WI38 (cell line): ENCODE results near the gene MAD1L1.

Source experiments
- H3K4me3 ChIP-seq: 2 replicates; pipeline ENCODE4 v1.5.1; 2011; ENCODE audit warnings: low read depth, mild to moderate bottlenecking, control low read depth, low read length
- TF ChIP-seq, protein P1 (sequence below): IDR thresholded peaks from 2 replicates; pipeline ENCODE4 v1.5.1; 2012; ENCODE audit warnings: low read depth, mild to moderate bottlenecking, control low read depth, low read length

Gene MAD1L1

DNA sequence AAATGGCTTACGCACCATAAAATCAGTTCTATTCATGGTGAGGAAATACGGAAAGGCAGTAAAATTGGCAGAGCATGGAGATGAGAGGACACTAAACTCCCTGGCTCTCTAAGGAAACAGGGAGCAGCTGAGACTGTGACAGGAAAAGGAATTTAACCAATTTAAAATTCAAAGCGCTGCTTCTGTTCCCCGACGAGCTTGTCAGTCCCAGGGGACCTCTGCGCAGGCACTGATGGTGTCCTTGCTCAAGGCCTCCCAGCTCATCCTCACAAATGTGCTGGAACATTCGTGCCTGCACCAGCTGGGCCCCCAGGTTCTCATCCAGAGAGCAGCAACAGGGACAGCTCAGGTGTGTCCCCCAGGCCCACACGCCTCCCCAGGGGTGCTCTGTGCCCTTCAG, 101.4 kb downstream of the MAD1L1 start:
- no peak overlapping the region for H3K4me3 ChIP-seq
- TF ChIP-seq, protein P1, sequence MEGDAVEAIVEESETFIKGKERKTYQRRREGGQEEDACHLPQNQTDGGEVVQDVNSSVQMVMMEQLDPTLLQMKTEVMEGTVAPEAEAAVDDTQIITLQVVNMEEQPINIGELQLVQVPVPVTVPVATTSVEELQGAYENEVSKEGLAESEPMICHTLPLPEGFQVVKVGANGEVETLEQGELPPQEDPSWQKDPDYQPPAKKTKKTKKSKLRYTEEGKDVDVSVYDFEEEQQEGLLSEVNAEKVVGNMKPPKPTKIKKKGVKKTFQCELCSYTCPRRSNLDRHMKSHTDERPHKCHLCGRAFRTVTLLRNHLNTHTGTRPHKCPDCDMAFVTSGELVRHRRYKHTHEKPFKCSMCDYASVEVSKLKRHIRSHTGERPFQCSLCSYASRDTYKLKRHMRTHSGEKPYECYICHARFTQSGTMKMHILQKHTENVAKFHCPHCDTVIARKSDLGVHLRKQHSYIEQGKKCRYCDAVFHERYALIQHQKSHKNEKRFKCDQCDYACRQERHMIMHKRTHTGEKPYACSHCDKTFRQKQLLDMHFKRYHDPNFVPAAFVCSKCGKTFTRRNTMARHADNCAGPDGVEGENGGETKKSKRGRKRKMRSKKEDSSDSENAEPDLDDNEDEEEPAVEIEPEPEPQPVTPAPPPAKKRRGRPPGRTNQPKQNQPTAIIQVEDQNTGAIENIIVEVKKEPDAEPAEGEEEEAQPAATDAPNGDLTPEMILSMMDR = no peak

DNA sequence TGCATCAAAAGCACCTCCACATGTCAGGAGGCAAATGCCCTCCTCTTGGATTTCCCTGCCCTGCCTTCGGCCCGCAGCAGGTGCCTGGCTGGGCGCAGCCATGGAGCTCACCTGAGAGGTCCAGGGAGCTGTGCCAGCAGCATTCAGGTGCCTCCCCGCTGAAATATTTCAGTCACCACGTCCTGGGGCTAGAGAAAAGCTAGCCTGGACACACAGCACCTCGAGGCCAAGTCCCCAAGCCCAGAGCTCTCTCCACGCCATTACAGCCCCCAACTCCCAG, 102.7 kb downstream of the MAD1L1 start:
- TF ChIP-seq, protein P1 = no peak
- no peak overlapping the region for H3K4me3 ChIP-seq

DNA sequence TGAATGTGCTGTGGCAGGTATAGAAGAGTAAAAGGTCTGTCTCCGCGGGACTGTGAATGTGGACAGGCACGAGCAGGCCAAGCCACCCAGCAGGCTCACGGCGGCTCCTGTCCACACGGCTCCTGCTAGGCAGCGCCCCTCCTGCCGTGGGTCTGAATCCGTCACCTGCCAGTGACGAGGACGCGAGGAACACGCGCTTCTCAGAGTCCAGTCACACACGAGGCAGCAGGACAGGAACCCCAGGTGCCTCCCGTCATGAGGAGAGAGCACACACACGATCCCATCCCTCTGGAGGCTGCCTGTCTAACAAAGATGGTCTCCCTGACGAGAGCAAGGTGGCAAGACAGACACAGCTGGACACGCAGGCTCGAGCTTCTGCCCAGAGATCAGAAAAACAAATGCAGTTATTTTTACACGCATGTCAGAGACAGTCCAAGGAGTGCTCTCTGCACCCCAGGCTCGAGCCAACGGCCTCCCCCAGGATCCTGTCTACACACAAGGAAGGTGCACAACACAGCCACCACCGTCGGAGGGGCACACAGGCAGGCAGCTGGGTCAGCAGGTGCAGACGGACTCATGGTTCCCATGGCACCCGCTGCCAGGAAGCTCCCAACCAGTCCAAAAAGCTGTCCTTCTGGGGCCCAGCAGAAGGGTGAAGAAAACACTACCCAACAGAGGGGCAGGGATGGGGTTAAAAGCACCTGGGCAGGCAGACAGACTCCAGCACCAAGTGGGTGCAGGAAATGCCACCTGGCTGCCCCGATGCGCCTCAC, 103.2 kb downstream of the MAD1L1 start:
- no peak overlapping the region for H3K4me3 ChIP-seq
- TF ChIP-seq, protein P1 = no peak

DNA sequence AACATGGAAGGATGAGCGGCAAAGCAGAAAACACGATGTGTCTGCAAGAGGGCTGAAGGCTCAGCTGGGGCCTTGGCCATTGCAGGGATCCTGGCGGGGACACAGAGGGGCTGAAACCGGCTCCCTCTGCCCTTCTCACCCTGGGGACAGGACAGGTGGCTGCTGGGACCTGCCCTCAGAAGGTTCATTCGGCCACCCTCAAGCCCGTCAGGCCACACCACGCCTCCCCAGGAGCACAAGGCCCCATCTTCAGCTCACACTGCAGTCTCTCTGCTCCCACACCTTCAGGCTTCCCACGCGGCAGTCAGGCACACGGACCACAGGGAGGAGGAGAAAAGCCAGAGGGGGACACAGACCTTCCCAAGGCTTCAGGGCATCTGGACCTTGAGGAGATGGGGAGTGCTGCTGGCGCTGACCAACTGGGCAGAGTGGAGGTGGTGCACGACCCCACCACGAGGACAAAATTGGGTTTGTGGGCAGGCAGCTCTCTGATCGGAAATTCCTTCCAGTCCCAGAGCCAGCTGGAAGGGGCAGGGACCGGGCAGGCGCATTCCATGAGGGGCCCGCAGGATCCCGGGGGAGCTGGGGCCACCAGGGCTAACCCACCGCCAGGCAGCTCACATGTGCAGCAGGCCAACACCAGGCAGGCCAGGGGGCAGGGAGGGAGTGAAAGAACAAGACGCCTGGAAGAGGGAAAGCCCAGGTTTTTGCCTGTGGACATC, 104.0 kb downstream of the MAD1L1 start:
- TF ChIP-seq, protein P1 = no peak
- no peak overlapping the region for H3K4me3 ChIP-seq

DNA sequence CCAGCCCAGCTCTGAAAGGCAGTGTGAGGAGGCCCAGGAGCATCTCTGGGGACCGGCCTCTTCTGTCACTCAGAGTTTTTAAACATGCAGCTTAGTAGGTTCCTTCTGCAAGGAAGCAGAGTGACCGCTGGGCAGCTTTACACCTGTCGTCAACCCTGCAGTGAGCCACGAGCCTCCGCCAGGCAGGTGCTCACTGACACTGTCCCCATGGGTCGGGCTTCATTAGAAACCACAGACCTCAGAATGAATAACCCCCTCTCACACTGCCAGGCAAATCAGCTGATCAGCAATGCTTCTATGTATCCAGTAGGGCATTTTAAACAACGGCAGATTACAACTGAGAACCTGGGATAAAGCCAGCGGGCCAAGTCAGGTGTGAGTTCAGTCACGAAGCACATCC, 106.1 kb downstream of the MAD1L1 start:
- TF ChIP-seq, protein P1 = no peak
- no peak overlapping the region for H3K4me3 ChIP-seq

DNA sequence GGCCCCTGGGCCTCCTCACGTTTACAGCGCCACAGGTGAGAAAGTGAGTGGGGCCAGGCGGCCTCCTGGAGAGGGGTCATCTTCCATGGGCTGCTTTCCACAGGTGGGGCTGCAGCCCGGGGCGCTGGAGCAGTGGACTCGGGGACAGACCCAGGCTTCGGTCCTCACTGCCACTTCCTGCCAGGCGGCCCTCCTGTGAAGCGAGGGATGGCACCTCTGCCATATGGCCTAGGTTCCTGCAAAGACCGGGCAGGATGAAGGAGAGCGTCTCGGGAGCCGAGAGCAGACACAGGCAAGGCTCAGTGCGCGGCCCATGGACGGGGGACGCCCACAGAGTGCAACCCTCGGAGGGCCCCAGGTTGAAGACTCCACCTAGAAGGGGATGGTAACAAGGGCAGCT, 106.8 kb downstream of the MAD1L1 start:
- TF ChIP-seq, protein P1 = no peak
- no peak overlapping the region for H3K4me3 ChIP-seq

DNA sequence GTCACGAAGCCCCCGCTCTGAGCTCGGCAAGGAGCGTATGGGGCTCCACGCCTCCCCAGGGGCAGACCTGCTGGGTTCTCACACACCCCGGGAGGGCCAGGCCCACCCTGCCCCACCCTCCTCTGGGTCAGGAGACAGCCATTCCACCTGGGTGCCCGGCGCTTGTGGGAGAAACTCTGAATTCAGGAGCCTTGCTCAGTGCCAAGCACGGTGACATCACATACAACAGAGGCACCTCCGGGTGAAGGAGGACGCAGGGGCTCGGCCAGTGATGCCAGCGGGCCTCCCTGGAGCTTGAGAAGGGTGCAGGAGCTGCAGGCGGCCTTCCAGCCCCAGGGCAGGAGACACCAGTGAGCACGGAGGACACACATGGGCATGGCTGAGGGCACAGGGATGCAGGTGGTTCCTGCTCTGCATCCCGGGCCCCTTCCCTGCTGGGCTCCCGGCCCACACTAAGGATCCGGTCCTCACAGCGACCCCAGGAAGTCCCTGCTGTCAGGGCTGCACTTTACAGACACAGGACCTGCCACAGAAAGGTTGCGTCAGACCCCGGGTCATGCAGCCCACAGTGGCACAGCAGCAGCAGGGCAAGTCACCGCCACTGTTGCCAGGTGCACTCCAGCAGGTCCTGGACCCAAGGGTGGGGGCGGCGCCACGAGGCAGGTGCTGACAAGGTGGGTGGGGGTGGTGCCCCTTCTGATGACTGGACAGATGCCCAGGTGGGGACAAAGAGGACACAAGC, 108.0 kb downstream of the MAD1L1 start:
- TF ChIP-seq, protein P1 = no peak
- no peak overlapping the region for H3K4me3 ChIP-seq
